ENCODE data around the gene DNAJC13.

DNAJC13 gene

DNA sequence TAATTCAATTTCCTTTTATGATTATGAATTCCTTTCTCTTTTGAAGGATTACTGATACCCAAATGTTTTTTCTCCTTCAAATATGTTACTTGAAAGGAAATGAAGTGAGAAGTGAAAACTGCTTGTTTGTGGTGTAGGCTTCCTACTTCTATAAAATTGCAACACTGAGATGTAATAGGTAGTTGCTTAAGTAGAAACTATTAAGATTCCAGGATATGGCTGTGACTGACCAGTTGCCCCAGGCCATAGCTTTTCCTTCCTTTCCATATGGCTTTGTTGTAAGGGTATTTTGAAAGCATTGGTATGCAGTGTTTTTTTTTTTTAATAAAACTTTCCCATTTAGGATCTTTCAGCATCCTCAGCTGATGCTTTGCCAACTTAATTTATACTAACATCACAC is 28.5 kb downstream of the DNAJC13 start:
- TF ChIP-seq SUZ12 (IDR thresholded peaks at IDR 0.05; ENCODE audit: extremely low read depth, insufficient read depth, insufficient read length) = no peak
- no peak for TF ChIP-seq YY1 (IDR thresholded peaks at IDR 0.05; ENCODE audit: insufficient read depth, insufficient read length)
- no peak for TF ChIP-seq ZNF274 (IDR thresholded peaks at IDR 0.05; ENCODE audit: low read depth, low read length)
- H3K36me3 ChIP-seq (ENCODE audit: insufficient read depth, insufficient read length, low read length) = peaks cover 29% of the 10 kb centered on the region
- no peak overlapping the region for H3K4me3 ChIP-seq (ENCODE audit: insufficient read length, low read depth)
- DNase-seq (ENCODE audit: low read depth, low spot score) = no peak
- H3K9me3 ChIP-seq (ENCODE audit: insufficient read depth, low read length) = no peaks in the 10 kb centered on the region
- H3K27me3 ChIP-seq (ENCODE audit: insufficient read depth, insufficient read length) = no peaks in the 10 kb centered on the region
- no peak overlapping the region for H3K9ac ChIP-seq (ENCODE audit: insufficient read length, low read depth)
- H3K4me1 ChIP-seq (ENCODE audit: insufficient read depth, insufficient read length) = no peaks in the 10 kb centered on the region

DNA sequence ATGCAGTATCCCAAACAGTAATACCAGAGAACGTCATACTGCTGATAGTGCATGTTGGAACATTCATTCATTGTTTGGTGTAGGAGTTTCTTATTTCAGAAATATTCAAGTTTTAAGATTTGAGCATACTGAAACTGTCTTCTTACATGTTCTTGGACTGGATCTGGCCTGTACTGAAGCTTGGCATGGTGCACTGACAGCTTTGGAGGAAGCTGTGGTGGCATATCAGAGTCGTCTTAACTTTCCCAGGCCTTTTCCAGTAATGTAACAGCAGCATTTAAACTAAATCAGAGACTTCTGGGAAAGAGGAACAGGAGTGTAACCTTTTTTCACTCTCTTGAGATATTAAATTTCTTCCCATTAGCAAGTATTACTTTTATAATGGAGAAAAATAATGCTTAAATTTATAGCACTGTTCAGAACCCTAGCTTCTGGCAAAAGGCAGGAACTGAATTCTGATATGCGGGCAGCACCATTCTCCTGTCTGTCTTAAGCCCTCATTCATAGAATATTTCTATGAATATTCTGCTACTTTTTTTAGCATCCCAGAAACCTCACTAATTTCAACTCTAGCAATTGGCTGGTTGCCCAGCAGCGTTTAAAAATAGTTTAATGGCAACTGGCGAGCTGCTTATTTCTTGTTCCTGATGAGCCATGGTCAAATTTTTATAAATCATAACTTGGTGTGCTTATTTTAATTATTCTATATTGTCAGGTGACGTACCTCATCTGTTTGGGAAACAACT is 31.1 kb downstream of the DNAJC13 start:
- H3K4me3 ChIP-seq (ENCODE audit: insufficient read length, low read depth) = no peak overlapping the region
- no peaks in the 10 kb centered on the region for H3K9me3 ChIP-seq (ENCODE audit: insufficient read depth, low read length)
- H3K4me1 ChIP-seq (ENCODE audit: insufficient read depth, insufficient read length) = no peaks in the 10 kb centered on the region
- peaks cover 51% of the 10 kb centered on the region for H3K36me3 ChIP-seq (ENCODE audit: insufficient read depth, insufficient read length, low read length)
- no peak for DNase-seq (ENCODE audit: low read depth, low spot score)
- no peak for TF ChIP-seq YY1 (IDR thresholded peaks at IDR 0.05; ENCODE audit: insufficient read depth, insufficient read length)
- no peak for TF ChIP-seq SUZ12 (IDR thresholded peaks at IDR 0.05; ENCODE audit: extremely low read depth, insufficient read depth, insufficient read length)
- no peak for TF ChIP-seq ZNF274 (IDR thresholded peaks at IDR 0.05; ENCODE audit: low read depth, low read length)
- H3K9ac ChIP-seq (ENCODE audit: insufficient read length, low read depth) = no peak overlapping the region
- H3K27me3 ChIP-seq (ENCODE audit: insufficient read depth, insufficient read length) = no peaks in the 10 kb centered on the region

DNA sequence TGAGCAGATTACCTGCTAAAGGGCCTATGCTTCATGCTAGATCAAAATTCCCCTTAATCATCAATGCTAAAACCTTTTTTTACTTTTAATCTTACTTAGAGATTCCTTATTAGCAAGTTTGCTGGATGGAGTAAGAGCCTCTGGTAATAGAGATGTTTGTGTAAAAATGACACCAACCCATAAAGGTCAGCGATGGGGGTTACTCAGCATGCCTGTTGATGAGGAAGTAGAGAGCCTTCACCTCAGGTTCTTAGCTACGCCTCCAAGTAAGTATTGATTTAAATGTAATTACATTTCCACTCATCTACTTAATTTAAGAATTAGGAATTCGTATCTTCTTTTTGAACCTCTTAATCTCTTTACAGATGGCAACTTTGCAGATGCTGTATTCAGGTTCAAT is 38.8 kb downstream of the DNAJC13 start:
- Histone ChIP-seq H3K9ac (ENCODE audit: insufficient read length, low read depth) (no peak overlapping the region), H3K4me3 (ENCODE audit: insufficient read length, low read depth) (no peak overlapping the region), H3K27me3 (ENCODE audit: insufficient read depth, insufficient read length) (no peaks in the 10 kb centered on the region), H3K4me1 (ENCODE audit: insufficient read depth, insufficient read length) (no peaks in the 10 kb centered on the region), H3K36me3 (ENCODE audit: insufficient read depth, insufficient read length, low read length) (peaks cover 92% of the 10 kb centered on the region), H3K9me3 (ENCODE audit: insufficient read depth, low read length) (no peaks in the 10 kb centered on the region)
- TF ChIP-seq ZNF274 (IDR thresholded peaks at IDR 0.05; ENCODE audit: low read depth, low read length) (no peak), YY1 (IDR thresholded peaks at IDR 0.05; ENCODE audit: insufficient read depth, insufficient read length) (no peak), SUZ12 (IDR thresholded peaks at IDR 0.05; ENCODE audit: extremely low read depth, insufficient read depth, insufficient read length) (no peak)
- DNase-seq (ENCODE audit: low read depth, low spot score) = no peak

DNA sequence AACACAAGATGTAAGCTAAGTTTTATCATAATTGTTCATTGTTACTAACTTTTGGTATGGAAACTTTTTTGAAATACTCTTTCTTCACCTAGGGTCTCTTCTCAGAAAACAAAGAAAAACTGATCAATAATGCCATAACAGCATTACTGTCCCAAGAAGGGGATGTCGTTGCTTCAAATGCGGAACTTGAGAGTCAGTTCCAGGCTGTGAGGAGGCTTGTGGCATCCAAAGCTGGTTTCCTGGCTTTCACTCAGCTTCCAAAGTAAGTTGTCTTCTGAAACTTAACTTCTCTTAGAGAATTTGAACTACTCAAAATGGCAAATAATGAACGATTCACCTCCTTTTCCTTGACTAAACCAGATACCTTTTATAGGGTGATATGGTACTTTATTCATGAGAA is 39.3 kb downstream of the DNAJC13 start:
- Histone ChIP-seq H3K4me3 (ENCODE audit: insufficient read length, low read depth) (no peak overlapping the region), H3K9ac (ENCODE audit: insufficient read length, low read depth) (no peak overlapping the region), H3K9me3 (ENCODE audit: insufficient read depth, low read length) (no peaks in the 10 kb centered on the region), H3K27me3 (ENCODE audit: insufficient read depth, insufficient read length) (no peaks in the 10 kb centered on the region), H3K36me3 (ENCODE audit: insufficient read depth, insufficient read length, low read length) (peaks cover 92% of the 10 kb centered on the region), H3K4me1 (ENCODE audit: insufficient read depth, insufficient read length) (no peaks in the 10 kb centered on the region)
- no peak for TF ChIP-seq YY1 (IDR thresholded peaks at IDR 0.05; ENCODE audit: insufficient read depth, insufficient read length)
- no peak for TF ChIP-seq ZNF274 (IDR thresholded peaks at IDR 0.05; ENCODE audit: low read depth, low read length)
- no peak for TF ChIP-seq SUZ12 (IDR thresholded peaks at IDR 0.05; ENCODE audit: extremely low read depth, insufficient read depth, insufficient read length)
- no peak for DNase-seq (ENCODE audit: low read depth, low spot score)

DNA sequence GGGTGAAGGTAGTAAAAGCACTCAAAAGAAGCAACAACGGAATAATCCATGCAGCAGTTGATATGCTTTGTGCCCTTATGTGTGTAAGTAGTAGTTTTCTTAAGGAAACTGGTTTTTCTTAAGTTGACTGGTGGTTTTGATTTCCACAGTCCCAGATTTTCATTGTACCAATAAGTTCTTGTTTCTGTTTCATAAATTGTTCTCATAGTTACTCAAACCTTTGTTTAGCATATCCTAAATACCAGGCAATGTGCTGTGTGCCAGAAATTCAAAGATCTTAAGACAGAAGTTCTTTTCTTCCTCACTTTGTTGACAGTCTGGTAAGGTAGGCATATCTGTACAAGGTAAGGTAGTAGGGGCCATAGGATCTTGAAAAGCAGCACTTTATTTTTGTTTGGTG is 40.0 kb downstream of the DNAJC13 start:
- Histone ChIP-seq H3K4me3 (ENCODE audit: insufficient read length, low read depth) (no peak overlapping the region), H3K9me3 (ENCODE audit: insufficient read depth, low read length) (no peaks in the 10 kb centered on the region), H3K4me1 (ENCODE audit: insufficient read depth, insufficient read length) (no peaks in the 10 kb centered on the region), H3K27me3 (ENCODE audit: insufficient read depth, insufficient read length) (no peaks in the 10 kb centered on the region), H3K36me3 (ENCODE audit: insufficient read depth, insufficient read length, low read length) (peaks cover 91% of the 10 kb centered on the region), H3K9ac (ENCODE audit: insufficient read length, low read depth) (no peak overlapping the region)
- TF ChIP-seq SUZ12 (IDR thresholded peaks at IDR 0.05; ENCODE audit: extremely low read depth, insufficient read depth, insufficient read length) (no peak), YY1 (IDR thresholded peaks at IDR 0.05; ENCODE audit: insufficient read depth, insufficient read length) (no peak), ZNF274 (IDR thresholded peaks at IDR 0.05; ENCODE audit: low read depth, low read length) (no peak)
- DNase-seq (ENCODE audit: low read depth, low spot score) = no peak

DNA sequence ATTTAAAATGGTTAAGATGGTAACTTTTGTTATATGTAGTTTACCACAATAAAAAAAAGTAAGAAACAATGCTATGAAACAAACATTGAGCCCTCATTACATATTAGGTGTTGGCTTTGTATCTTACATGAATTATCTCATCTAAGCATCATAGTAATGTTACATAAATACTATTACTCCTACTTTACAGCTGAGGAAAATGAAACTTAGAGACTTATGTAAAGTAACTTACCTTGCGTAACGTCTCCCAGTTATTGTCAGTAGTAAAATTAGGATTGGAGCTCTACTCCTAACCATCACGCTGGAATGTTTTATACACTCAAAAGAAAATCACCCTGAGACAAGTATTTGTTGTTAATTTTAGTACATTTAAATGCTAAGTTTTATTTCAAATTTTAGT is 42.2 kb downstream of the DNAJC13 start:
- H3K36me3 ChIP-seq (ENCODE audit: insufficient read depth, insufficient read length, low read length) = peaks cover 93% of the 10 kb centered on the region
- TF ChIP-seq ZNF274 (IDR thresholded peaks at IDR 0.05; ENCODE audit: low read depth, low read length) = no peak
- no peak for TF ChIP-seq SUZ12 (IDR thresholded peaks at IDR 0.05; ENCODE audit: extremely low read depth, insufficient read depth, insufficient read length)
- no peak for TF ChIP-seq YY1 (IDR thresholded peaks at IDR 0.05; ENCODE audit: insufficient read depth, insufficient read length)

DNA sequence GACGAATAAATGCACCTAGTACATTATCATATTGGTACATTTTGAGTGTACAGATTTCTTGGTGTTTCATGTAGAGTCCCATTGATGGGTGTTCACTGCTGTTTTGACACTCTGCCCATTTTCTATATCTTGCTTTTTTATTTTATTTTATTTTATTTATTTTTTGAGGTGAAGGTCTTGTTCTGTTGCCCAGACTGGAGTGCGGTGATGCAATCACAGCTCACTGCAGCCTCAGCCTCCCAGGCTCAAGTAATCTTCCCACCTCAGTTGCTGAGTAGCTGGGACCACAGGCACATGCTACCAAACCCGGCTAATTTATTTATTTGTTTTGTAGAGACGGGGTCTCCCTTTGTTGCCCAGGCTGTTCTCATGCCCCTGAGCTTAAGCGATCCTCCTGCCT is 44.2 kb downstream of the DNAJC13 start:
- Histone ChIP-seq H3K27me3 (ENCODE audit: insufficient read depth, insufficient read length) (no peaks in the 10 kb centered on the region), H3K4me1 (ENCODE audit: insufficient read depth, insufficient read length) (no peaks in the 10 kb centered on the region), H3K36me3 (ENCODE audit: insufficient read depth, insufficient read length, low read length) (peaks cover 89% of the 10 kb centered on the region), H3K9ac (ENCODE audit: insufficient read length, low read depth) (no peak overlapping the region), H3K9me3 (ENCODE audit: insufficient read depth, low read length) (no peaks in the 10 kb centered on the region), H3K4me3 (ENCODE audit: insufficient read length, low read depth) (no peak overlapping the region)
- no peak for DNase-seq (ENCODE audit: low read depth, low spot score)
- TF ChIP-seq SUZ12 (IDR thresholded peaks at IDR 0.05; ENCODE audit: extremely low read depth, insufficient read depth, insufficient read length) (no peak), YY1 (IDR thresholded peaks at IDR 0.05; ENCODE audit: insufficient read depth, insufficient read length) (no peak), ZNF274 (IDR thresholded peaks at IDR 0.05; ENCODE audit: low read depth, low read length) (no peak)

More for the DNA sequence above, 42.2 kb downstream of the DNAJC13 start:
- H3K9me3 ChIP-seq (ENCODE audit: insufficient read depth, low read length) = no peaks in the 10 kb centered on the region
- no peak overlapping the region for H3K4me3 ChIP-seq (ENCODE audit: insufficient read length, low read depth)
- no peak for DNase-seq (ENCODE audit: low read depth, low spot score)
- no peaks in the 10 kb centered on the region for H3K4me1 ChIP-seq (ENCODE audit: insufficient read depth, insufficient read length)
- H3K27me3 ChIP-seq (ENCODE audit: insufficient read depth, insufficient read length) = no peaks in the 10 kb centered on the region
- H3K9ac ChIP-seq (ENCODE audit: insufficient read length, low read depth) = no peak overlapping the region
